D721Med (cell line): Measurements from ENCODE around the gene GPR137C.

Source experiments
- DNase-seq: peaks from one replicate; pipeline ENCODE4 v3.0.0; 2011; ENCODE audit warnings: low spot score; ENCODE audit not compliant: insufficient read length
- FAIRE-seq: peaks from 2 replicates; lab custom pipeline; 2011; peaks lifted over from hg19 to GRCh38; lab: Jason Lieb, UNC
- TF ChIP-seq, protein P1 (sequence below): IDR thresholded peaks from 2 replicates; pipeline ENCODE4 v1.5.1; 2012; ENCODE audit warnings: mild to moderate bottlenecking, control low read depth; ENCODE audit not compliant: insufficient read depth; ENCODE audit errors: missing control alignments

Gene GPR137C

GRCh38 chr14:52599974-52600373, 47.3 kb downstream of the GPR137C start:
- DNase-seq (no peak), FAIRE-seq (no peak)
- TF ChIP-seq, protein P1, sequence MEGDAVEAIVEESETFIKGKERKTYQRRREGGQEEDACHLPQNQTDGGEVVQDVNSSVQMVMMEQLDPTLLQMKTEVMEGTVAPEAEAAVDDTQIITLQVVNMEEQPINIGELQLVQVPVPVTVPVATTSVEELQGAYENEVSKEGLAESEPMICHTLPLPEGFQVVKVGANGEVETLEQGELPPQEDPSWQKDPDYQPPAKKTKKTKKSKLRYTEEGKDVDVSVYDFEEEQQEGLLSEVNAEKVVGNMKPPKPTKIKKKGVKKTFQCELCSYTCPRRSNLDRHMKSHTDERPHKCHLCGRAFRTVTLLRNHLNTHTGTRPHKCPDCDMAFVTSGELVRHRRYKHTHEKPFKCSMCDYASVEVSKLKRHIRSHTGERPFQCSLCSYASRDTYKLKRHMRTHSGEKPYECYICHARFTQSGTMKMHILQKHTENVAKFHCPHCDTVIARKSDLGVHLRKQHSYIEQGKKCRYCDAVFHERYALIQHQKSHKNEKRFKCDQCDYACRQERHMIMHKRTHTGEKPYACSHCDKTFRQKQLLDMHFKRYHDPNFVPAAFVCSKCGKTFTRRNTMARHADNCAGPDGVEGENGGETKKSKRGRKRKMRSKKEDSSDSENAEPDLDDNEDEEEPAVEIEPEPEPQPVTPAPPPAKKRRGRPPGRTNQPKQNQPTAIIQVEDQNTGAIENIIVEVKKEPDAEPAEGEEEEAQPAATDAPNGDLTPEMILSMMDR, result no peak

DNA sequence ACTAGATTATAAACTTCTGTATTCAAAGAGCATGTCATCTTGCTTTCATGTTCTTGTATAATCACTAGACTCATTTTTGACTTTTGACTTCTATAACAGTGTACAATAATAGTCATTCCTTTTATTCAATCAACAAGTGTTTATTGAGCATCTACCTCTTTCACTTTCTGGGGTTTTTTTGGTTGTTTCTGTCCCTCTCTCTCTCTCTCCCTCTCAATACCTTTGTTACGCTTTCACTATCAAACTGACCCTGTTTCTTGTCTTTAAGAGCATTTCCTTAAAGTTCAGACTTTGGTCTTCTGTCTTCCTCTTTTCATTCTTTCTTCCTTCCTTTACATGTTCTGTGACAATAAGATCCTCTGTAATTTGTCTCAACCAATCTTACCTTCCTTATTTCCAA, 49.5 kb downstream of the GPR137C start:
- peak; percentile 29 for FAIRE-seq
- no peak for DNase-seq
- TF ChIP-seq, protein P1, result no peak

DNA sequence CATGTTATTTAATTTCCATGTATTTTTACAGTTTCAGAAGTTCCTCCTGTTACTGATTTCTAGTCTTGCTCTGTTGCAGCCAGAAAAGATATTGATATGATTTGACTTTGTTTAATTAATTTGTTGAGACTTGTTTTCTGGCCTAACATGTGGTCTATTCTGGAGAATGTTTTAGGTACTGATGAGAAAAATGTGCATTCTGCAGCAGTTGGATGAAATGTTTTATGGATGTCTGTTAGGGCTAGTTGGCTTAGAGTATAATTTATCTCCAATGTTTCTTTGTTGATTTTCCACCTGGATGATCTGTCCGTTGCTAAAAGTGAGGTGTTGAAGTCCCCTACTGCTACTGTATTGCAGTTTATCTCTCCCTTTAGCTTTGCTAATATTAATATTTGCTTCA, 54.4 kb downstream of the GPR137C start:
- TF ChIP-seq, protein P1, result no peak
- no peak for DNase-seq
- FAIRE-seq, result no peak

DNA sequence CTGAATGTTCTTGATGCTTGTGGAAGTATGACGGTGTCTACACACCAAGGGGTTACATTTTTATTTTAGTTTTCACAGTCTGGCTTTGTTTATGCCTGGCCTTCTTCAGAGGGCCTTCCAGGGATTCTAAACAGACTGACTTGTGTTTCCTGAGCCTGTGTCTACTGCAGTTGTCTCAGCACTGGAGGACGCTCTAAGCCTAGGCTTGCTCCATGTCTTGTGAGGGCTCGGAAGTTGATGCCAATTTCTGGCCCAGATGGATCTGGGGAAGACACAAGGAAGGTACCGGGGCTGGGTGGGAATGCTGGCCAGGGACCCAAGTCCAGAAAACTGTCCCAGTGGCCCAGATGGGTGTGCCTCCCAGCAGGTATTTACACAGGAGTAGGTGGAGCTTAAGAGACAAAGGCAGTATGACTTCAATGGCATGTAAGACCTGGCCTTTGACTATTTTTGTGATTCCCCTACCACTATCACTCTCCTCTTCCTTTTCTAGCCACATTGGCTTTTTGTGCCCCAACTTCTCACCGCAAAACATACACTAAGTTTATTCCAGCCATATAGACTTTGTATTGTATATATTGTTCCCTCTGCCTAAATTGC, 56.9 kb downstream of the GPR137C start:
- FAIRE-seq (no peak), DNase-seq (no peak)
- TF ChIP-seq, protein P1, result no peak

- DNase-seq, result no peak
- FAIRE-seq, result no peak
- TF ChIP-seq, protein P1, result no peak
Observed at GRCh38 chr14:52610187-52610586, 57.6 kb downstream of the GPR137C start.

DNA sequence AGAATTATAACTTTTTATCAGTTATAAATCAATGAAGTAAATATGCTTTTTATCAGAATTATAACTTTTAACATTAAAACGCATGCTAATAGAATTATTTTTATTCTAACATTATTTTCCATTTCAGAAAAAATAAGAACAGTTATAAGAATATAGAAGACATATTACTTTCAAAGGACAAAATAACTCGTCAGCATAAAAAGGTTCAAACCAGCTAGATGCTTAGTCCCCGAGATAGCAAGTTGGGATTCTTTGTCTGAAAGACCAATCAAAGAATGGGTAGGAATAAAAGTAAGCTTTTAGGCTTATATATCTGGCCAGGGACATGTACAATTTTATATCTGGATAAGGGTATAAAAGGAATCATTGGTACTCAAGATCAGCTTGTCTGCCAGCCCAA, 66.0 kb downstream of the GPR137C start:
- FAIRE-seq (no peak), DNase-seq (no peak)
- TF ChIP-seq, protein P1, result no peak

- no peak for FAIRE-seq
- no peak for DNase-seq
- TF ChIP-seq, protein P1, result no peak
Observed at GRCh38 chr14:52619687-52620086, 67.1 kb downstream of the GPR137C start.
